Measurements from ENCODE around the gene IL10RA.
"Not testable (repeated sequence)": the region's sequence is repeated elsewhere in the genome, so short reads cannot be mapped to it uniquely, and the experiment has no call there.

The IL10RA gene

GRCh38 chr11:118007040-118007439, 20.8 kb downstream of the IL10RA start:
- DNase-seq (ENCODE audit: low spot score): no peak
- no peak for FAIRE-seq

- DNase-seq (ENCODE audit: low spot score); FAIRE-seq: not testable (repeated sequence)
These were observed 21.5 kb downstream of the IL10RA start for GRCh38 chr11:118007563-118008270.

GRCh38 chr11:118008271-118008911, 22.2 kb downstream of the IL10RA start:
- FAIRE-seq (no peak), DNase-seq (ENCODE audit: low spot score) (no peak)

GRCh38 chr11:118009864-118010737, 23.9 kb downstream of the IL10RA start:
- FAIRE-seq (no peak), DNase-seq (ENCODE audit: low spot score) (no peak)

- no peak for FAIRE-seq
- DNase-seq (ENCODE audit: low spot score): no peak
These were observed 24.7 kb downstream of the IL10RA start for GRCh38 chr11:118010738-118011461.

GRCh38 chr11:118012083-118012669, 26.0 kb downstream of the IL10RA start:
- FAIRE-seq (no peak), DNase-seq (ENCODE audit: low spot score) (no peak)

GRCh38 chr11:118014022-118014421, 27.8 kb downstream of the IL10RA start:
- FAIRE-seq: no peak
- DNase-seq (ENCODE audit: low spot score): no peak

- DNase-seq (ENCODE audit: low spot score): no peak
These were observed 29.2 kb downstream of the IL10RA start for GRCh38 chr11:118015385-118015841.

GRCh38 chr11:118016104-118016503, 29.9 kb downstream of the IL10RA start:
- FAIRE-seq (no peak), DNase-seq (ENCODE audit: low spot score) (no peak)

More at GRCh38 chr11:118015385-118015841, 29.2 kb downstream of the IL10RA start:
- no peak for FAIRE-seq

GRCh38 chr11:118017111-118017510, 30.9 kb downstream of the IL10RA start:
- no peak for FAIRE-seq
- no peak for DNase-seq (ENCODE audit: low spot score)

- no peak for DNase-seq (ENCODE audit: low spot score)
- FAIRE-seq: no peak
These were observed 31.6 kb downstream of the IL10RA start for GRCh38 chr11:118017631-118018315.

GRCh38 chr11:118018401-118018800, 32.2 kb downstream of the IL10RA start:
- DNase-seq (ENCODE audit: low spot score) (no peak), FAIRE-seq (no peak)

GRCh38 chr11:118021146-118021545, 35.0 kb downstream of the IL10RA start:
- no peak for FAIRE-seq

GRCh38 chr11:118027694-118028093, 41.5 kb downstream of the IL10RA start:
- no peak for FAIRE-seq
- no peak for DNase-seq (ENCODE audit: low spot score)

More at GRCh38 chr11:118021146-118021545, 35.0 kb downstream of the IL10RA start:
- no peak for DNase-seq (ENCODE audit: low spot score)

- DNase-seq (ENCODE audit: low spot score): no peak
- no peak for FAIRE-seq
These were observed 42.4 kb downstream of the IL10RA start for GRCh38 chr11:118028626-118029025.

- FAIRE-seq (no peak), DNase-seq (ENCODE audit: low spot score) (no peak)
These were observed 47.2 kb downstream of the IL10RA start for GRCh38 chr11:118033443-118033842.

GRCh38 chr11:118042141-118042540, 55.9 kb downstream of the IL10RA start:
- FAIRE-seq (no peak), DNase-seq (ENCODE audit: low spot score) (no peak)

- FAIRE-seq (no peak), DNase-seq (ENCODE audit: low spot score) (no peak)
These were observed 56.6 kb downstream of the IL10RA start for GRCh38 chr11:118042796-118043195.

- DNase-seq (ENCODE audit: low spot score) (no peak), FAIRE-seq (no peak)
These were observed 59.0 kb downstream of the IL10RA start for GRCh38 chr11:118045191-118045590.

All from RCC 7860 (cell line).